Ishikawa (cell line): ENCODE data around the gene DIAPH2.

Experiments used
- CEBPB ChIP-seq: IDR thresholded peaks from 2 replicates; pipeline ENCODE4 v1.6.1; 2012
- CREB1 ChIP-seq: IDR thresholded peaks from 2 replicates; pipeline ENCODE4 v1.6.1; 2012; ENCODE audit warnings: low read depth
- EGR1 ChIP-seq: IDR thresholded peaks from 2 replicates; pipeline ENCODE4 v1.6.1; 2012
- EP300 ChIP-seq: IDR thresholded peaks from 2 replicates; pipeline ENCODE4 v1.6.1; 2012; ENCODE audit warnings: borderline replicate concordance
- FOXM1 ChIP-seq: IDR thresholded peaks from 2 replicates; pipeline ENCODE4 v1.6.1; 2012; ENCODE audit warnings: low read depth, borderline replicate concordance
- NFIC ChIP-seq: IDR thresholded peaks from 2 replicates; pipeline ENCODE4 v1.6.1; 2012
- RAD21 ChIP-seq: IDR thresholded peaks from 2 replicates; pipeline ENCODE4 v1.6.1; 2012; ENCODE audit warnings: low read depth
- TAF1 ChIP-seq: IDR thresholded peaks from 2 replicates; pipeline ENCODE4 v1.6.1; 2012; ENCODE audit warnings: low read depth, mild to moderate bottlenecking
- TCF12 ChIP-seq: IDR thresholded peaks from 2 replicates; pipeline ENCODE4 v1.6.1; 2012; ENCODE audit warnings: low read depth
- TEAD4 ChIP-seq: IDR thresholded peaks from 2 replicates; pipeline ENCODE4 v1.6.1; 2012
- YY1 ChIP-seq: IDR thresholded peaks from 2 replicates; pipeline ENCODE4 v1.6.1; 2012; ENCODE audit warnings: low read depth
- ZBTB7A ChIP-seq: IDR thresholded peaks from 2 replicates; pipeline ENCODE4 v1.6.1; 2012; ENCODE audit warnings: low read depth
- TF ChIP-seq, protein P1 (sequence below): IDR thresholded peaks from 2 replicates; pipeline ENCODE4 v1.6.1; 2012
- TF ChIP-seq, protein P2 (sequence below): IDR thresholded peaks from 2 replicates; pipeline ENCODE4 v1.6.1; 2012
- TF ChIP-seq, protein P3 (sequence below): IDR thresholded peaks from 2 replicates; pipeline ENCODE4 v1.6.1; 2012; ENCODE audit warnings: low read depth, mild to moderate bottlenecking

Gene DIAPH2

DNA sequence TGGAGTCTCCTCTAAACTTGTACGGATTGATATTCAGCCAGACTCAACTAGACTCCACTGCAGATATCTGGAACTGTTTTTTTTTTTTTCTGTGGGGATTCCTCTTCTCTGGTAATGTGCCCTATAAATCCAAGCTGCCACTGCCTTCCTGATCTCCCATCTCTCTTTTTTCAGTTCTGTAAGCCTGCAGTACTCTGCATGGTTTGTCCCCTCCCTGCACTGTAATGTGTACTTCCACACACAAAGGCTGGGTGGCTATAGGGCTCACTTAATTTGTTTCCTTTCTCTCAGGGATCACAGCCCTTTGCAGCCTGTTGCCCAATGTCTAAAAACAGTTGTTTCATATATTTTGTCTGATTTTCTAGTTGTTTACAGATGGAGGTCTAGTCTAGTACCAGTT lies 114.3 kb downstream of the DIAPH2 start:
- TF ChIP-seq CEBPB (no peak), TAF1 (no peak), ZBTB7A (no peak), EGR1 (no peak)
- TF ChIP-seq, protein P1, sequence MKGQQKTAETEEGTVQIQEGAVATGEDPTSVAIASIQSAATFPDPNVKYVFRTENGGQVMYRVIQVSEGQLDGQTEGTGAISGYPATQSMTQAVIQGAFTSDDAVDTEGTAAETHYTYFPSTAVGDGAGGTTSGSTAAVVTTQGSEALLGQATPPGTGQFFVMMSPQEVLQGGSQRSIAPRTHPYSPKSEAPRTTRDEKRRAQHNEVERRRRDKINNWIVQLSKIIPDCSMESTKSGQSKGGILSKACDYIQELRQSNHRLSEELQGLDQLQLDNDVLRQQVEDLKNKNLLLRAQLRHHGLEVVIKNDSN: no peak
- TF ChIP-seq, protein P2, sequence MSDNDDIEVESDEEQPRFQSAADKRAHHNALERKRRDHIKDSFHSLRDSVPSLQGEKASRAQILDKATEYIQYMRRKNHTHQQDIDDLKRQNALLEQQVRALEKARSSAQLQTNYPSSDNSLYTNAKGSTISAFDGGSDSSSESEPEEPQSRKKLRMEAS: no peak

DNA sequence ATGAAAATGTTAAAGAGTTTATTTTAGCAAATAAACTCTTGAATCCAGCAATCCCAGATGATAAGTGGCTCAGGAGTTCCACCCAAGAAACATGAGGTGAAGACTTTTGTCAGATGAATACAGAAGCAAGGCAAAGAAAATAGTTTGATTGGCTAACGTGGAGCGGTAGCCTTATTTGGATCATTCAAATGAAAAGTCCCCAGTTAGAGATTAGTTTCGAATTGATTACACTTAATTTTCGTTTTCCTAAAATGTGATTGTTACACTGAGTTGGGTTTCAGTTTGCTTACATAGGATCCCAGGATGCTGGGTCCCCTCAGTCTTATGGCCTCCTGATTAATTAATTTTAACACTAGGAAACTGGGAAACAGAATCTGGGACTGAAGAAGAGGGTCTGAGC lies 122.7 kb downstream of the DIAPH2 start:
- TF ChIP-seq ZBTB7A (no peak), EGR1 (no peak), CEBPB (no peak), TAF1 (no peak)

DNA sequence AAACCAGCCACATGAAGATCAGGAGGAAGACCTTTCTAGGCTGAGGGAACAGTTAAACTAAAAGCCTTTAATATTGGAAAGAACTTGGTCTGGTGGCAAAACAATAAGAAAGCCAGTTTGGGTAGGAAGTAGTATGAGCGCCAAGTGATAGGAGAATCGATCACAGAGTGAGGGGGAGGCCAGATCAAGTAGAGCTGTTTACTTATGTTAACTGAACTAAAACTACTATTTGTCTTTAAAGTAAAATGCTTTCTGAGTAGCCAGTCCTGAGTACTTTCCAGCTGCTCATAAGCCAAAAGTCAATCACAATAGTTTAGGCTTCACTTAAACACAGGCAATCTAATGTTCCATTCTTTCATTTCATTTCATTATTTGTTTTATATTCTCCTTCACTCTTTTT lies 136.3 kb downstream of the DIAPH2 start:
- TF ChIP-seq RAD21 (no peak), TCF12 (no peak), CREB1 (no peak), NFIC (no peak), EP300 (no peak), YY1 (no peak), ZBTB7A (no peak), TEAD4 (no peak)
- TF ChIP-seq, protein P3, sequence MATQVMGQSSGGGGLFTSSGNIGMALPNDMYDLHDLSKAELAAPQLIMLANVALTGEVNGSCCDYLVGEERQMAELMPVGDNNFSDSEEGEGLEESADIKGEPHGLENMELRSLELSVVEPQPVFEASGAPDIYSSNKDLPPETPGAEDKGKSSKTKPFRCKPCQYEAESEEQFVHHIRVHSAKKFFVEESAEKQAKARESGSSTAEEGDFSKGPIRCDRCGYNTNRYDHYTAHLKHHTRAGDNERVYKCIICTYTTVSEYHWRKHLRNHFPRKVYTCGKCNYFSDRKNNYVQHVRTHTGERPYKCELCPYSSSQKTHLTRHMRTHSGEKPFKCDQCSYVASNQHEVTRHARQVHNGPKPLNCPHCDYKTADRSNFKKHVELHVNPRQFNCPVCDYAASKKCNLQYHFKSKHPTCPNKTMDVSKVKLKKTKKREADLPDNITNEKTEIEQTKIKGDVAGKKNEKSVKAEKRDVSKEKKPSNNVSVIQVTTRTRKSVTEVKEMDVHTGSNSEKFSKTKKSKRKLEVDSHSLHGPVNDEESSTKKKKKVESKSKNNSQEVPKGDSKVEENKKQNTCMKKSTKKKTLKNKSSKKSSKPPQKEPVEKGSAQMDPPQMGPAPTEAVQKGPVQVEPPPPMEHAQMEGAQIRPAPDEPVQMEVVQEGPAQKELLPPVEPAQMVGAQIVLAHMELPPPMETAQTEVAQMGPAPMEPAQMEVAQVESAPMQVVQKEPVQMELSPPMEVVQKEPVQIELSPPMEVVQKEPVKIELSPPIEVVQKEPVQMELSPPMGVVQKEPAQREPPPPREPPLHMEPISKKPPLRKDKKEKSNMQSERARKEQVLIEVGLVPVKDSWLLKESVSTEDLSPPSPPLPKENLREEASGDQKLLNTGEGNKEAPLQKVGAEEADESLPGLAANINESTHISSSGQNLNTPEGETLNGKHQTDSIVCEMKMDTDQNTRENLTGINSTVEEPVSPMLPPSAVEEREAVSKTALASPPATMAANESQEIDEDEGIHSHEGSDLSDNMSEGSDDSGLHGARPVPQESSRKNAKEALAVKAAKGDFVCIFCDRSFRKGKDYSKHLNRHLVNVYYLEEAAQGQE: no peak
- TF ChIP-seq, protein P1: no peak

DNA sequence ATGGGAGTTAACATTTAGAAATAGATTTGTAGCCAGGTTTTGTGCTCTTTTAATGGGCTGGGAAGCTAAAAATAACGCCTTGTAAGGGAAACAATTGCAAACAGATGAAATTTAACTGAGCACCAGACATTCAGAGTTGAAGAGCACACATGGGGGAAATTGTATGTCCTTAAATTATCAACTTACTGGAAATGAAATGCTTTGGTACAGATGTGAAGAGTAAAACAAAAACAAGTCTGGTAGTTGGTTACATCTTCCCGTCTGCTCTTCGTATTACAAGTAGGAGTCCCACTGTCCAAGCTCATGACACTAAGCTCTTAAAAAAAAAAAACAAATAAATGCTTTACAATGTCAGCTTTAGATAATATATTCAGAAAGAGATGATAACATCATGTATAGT lies 139.5 kb downstream of the DIAPH2 start:
- TF ChIP-seq ZBTB7A: no peak
- no peak for TF ChIP-seq EGR1
- no peak for TF ChIP-seq FOXM1
- TF ChIP-seq CREB1: no peak

DNA sequence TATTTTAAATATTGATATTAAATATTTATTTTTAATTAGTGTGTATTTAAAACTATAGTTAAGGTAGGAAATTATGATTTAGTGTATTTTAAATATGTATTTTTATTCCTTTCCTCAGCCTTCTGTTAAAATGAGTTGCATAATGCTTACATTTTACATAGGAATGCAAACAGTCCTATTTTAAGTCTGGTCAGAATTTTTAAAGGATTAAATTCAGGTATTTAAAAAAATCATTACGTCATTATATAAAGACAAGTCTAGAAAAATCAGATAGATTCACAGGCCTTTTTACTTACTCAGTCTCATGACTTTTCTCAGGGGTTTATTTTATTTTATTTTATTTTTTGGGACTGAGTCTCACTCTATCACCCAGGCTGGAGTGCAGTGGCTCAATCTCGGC lies 148.7 kb downstream of the DIAPH2 start:
- no peak for TF ChIP-seq YY1
- TF ChIP-seq FOXM1: no peak
- TF ChIP-seq ZBTB7A: no peak

DNA sequence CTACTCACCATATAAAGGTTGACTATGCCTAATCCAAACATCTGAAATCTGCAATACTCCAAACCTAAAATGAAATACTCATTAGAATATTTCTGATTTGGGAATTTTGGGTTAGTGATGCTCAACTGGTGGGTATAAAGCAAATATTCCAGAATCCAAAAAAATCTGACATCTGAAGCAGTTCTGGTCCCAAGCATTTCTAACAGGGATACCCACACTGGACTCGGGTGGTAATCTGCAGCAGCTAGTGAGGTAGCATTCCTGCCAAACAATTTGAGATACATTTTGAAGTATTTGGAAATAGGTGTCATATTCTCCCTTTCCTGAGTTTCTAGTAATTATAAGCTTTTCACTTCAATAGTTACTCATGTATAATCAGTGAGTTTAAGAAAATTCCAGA lies 149.5 kb downstream of the DIAPH2 start:
- no peak for TF ChIP-seq RAD21
- no peak for TF ChIP-seq TAF1
- TF ChIP-seq, protein P3: no peak
- TF ChIP-seq EP300: no peak
- TF ChIP-seq TEAD4: no peak
- TF ChIP-seq, protein P1: no peak
- no peak for TF ChIP-seq ZBTB7A
- no peak for TF ChIP-seq CREB1
- no peak for TF ChIP-seq NFIC
- TF ChIP-seq CEBPB: no peak
- no peak for TF ChIP-seq TCF12
- TF ChIP-seq YY1: no peak
- TF ChIP-seq EGR1: no peak

DNA sequence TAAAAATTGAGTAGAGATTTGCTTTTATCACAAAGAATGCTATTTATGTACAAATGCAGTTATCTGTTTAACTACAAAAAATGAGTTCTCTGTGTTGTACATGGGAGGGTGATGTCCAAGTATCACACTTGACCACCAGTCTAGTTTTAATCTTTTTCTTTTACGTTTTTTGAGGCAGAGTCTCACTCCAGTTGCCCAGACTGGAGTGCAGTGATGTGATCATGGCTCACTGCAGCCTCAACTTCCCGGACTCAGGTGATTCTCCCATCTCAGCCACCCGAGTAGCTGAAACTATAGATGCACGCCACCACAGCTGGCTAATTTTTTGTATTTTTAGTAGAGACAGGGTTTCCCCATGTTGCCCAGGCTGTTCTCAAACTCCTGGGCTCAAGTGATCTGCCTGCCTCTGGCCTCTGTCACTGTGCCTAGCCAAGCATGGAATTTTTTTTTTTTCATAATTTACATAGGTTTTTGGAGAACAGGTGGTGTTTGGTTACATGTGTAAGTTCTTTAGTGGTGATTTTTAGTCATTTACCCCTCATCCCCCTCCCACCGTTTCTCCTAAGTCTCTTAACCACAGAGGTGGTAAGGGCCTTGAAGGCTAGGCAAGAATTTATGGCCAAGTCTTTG lies 151.1 kb downstream of the DIAPH2 start:
- TF ChIP-seq ZBTB7A (no peak), EP300 (no peak), TAF1 (no peak)
